ENCODE results near the gene OTULINL.
"Not testable (repeated sequence)": the region's sequence is repeated elsewhere in the genome, so short reads cannot be mapped to it uniquely, and the experiment has no call there.

Gene OTULINL

GRCh38 chr5:14581106-14581890 lies at the start of gene OTULINL:
TSS of gene OTULINL (plus strand) at chr5:14581792. CDS start at chr5:14581895, 103 bp downstream.
- DNase-seq, result peak; percentile 96

GRCh38 chr5:14532180-14532579 lies 49.4 kb upstream of the OTULINL start:
- no peak for DNase-seq

- DNase-seq, result peak; percentile 88
These were observed 46.8 kb upstream of the OTULINL start for GRCh38 chr5:14534773-14535172.

- no peak for DNase-seq
These were observed 36.3 kb upstream of the OTULINL start for GRCh38 chr5:14545308-14545707.

- no peak for DNase-seq
These were observed 35.7 kb upstream of the OTULINL start for GRCh38 chr5:14545862-14546261.

GRCh38 chr5:14547666-14548065 lies 33.9 kb upstream of the OTULINL start:
- no peak for DNase-seq

- DNase-seq, result no peak
These were observed 30.4 kb upstream of the OTULINL start for GRCh38 chr5:14551211-14551610.

GRCh38 chr5:14552017-14552416 lies 29.6 kb upstream of the OTULINL start:
- no peak for DNase-seq

- not testable (repeated sequence) for DNase-seq
These were observed 27.3 kb upstream of the OTULINL start for GRCh38 chr5:14554288-14554687.

- DNase-seq, result no peak
These were observed 25.6 kb upstream of the OTULINL start for GRCh38 chr5:14556015-14556414.

- DNase-seq, result peak; percentile 60
These were observed 24.3 kb upstream of the OTULINL start for GRCh38 chr5:14557203-14557770.

GRCh38 chr5:14557791-14558415 lies 23.7 kb upstream of the OTULINL start:
- DNase-seq, result peak; percentile 57

- DNase-seq, result peak; percentile 100
These were observed 21.4 kb upstream of the OTULINL start for GRCh38 chr5:14560091-14560595.

GRCh38 chr5:14561741-14562140 lies 19.9 kb upstream of the OTULINL start:
- DNase-seq, result peak; percentile 27

- DNase-seq, result no peak
These were observed 13.3 kb upstream of the OTULINL start for GRCh38 chr5:14568333-14568732.

- peak; percentile 19 for DNase-seq
These were observed 11.5 kb upstream of the OTULINL start for GRCh38 chr5:14569948-14570691.

GRCh38 chr5:14571901-14572300 lies 9.7 kb upstream of the OTULINL start:
- no peak for DNase-seq

GRCh38 chr5:14572385-14572784 lies 9.2 kb upstream of the OTULINL start:
- DNase-seq, result no peak

- no peak for DNase-seq
These were observed 8.8 kb upstream of the OTULINL start for GRCh38 chr5:14572836-14573235.

GRCh38 chr5:14574096-14574495 lies 7.5 kb upstream of the OTULINL start:
- no peak for DNase-seq

- peak; percentile 95 for DNase-seq
These were observed 6.6 kb upstream of the OTULINL start for GRCh38 chr5:14574891-14575508.

- no peak for DNase-seq
These were observed 5.4 kb upstream of the OTULINL start for GRCh38 chr5:14576206-14576605.
